Pancreas (tissue), 10 donors: ENCODE measurements around the gene STPG3. TPM values are rescaled to one million over a fixed set of nuclear protein-coding genes. Genes with fewer than 3 reads are reported as not detected.

ENCODE experiments used
- ATAC-seq, 4 donors: fragments of 200-7000 bp; cut with Tn5 transposase; one replicate each; pipeline versions ENCODE4 v1.8.0 to v1.9.1; 2020; ENCODE audit warnings: mild to moderate bottlenecking in 4 of 4, moderate library complexity in 4 of 4
- DNase-seq, 6 donors: peaks; one replicate each; pipeline ENCODE4 v3.0.0-alpha.2; 2020
- FAIRE-seq: peaks from 2 replicates; lab custom pipeline; 2012; peaks lifted over from hg19 to GRCh38; lab: Jason Lieb, UNC
- H3K27ac ChIP-seq, 4 donors: fragments of 200-600 bp; sonication (generic); 1 replicate in 3 of 4; 2 replicates in 1 of 4; pipeline versions ENCODE4 v1.5.0 to v1.8.0; 2020
- H3K27me3 ChIP-seq, 4 donors: fragments of 200-600 bp; one replicate each; pipeline ENCODE4 v1.8.0; 2021
- H3K36me3 ChIP-seq, 3 donors: fragments of 200-600 bp; sonication (generic) in 1 of 3; one replicate each; pipeline versions ENCODE4 v1.5.0 to v1.8.0; 2020 to 2021
- H3K4me1 ChIP-seq, 3 donors: fragments of 200-600 bp; one replicate each; pipeline ENCODE4 v1.8.0; 2021
- H3K4me3 ChIP-seq, 4 donors: fragments of 200-600 bp; sonication (generic) in 2 of 4; one replicate each; pipeline versions ENCODE4 v1.5.0 to v1.8.0; 2020 to 2021
- H3K9me3 ChIP-seq, 4 donors: fragments of 200-600 bp; one replicate each; pipeline ENCODE4 v1.8.0; 2021
- WGBS, 2 donors: extraction: QIAGEN DNeasy Blood & Tissue Kit; methylation state at CpG; one replicate each; pipeline ENCODE4 v1.1.7; 2013; 5-methylcytosine and 5-hydroxymethylcytosine counted together
- intact Hi-C, 3 donors: fragments of 100-400 bp; cut with DNase I; formaldehyde crosslinking; loops; one replicate each; pipeline versions ENCODE4 v1.11.1 to v1.14.2; 2022
- polyA plus RNA-seq, 2 donors: library from polyadenylated mRNA; stranded (reverse); fragments of 200-250 nt; gene quantifications; one replicate each; pipeline ENCODE4 v1.2.3, GENCODE V29; 2013
- total RNA-seq, 6 donors: library from RNA; stranded (reverse); fragmentation: NEBNext Ultra II Directional in 4 of 6; extraction: Animal tissue kit (Norgen Biotek cat#: 25700) in 4 of 6; gene quantifications; one replicate each; pipeline versions ENCODE4 v1.2.1 to v1.2.4, GENCODE V29; 2021 to 2023
- TF ChIP-seq, protein P1 (sequence below), 4 donors: fragments of 200-600 bp; sonication (generic) in 3 of 4; IDR thresholded peaks; one replicate each; pipeline versions ENCODE4 v1.5.0 to v1.8.0; 2021; ENCODE audit warnings: antibody characterized with exemption in 4 of 4
- donor health status: healthy with polysubstance abuse.
- donor health status: DM: no; HTN: no; CAD: no; lungs with moderate emphysema.
- donor health status: DM: no; HTN: no; CAD: no.
- donor health status: control.
- donor health status: control.
- donor health status: Bipolar disorder and iron deficiency.
- donor health status: DM: yes; HTN: yes; CAD: no.
- donor health status: DM: no; HTN: no; CAD: no.
- donor health status: DM: no; HTN: no; CAD: no.
- donor health status: DM: yes; HTN: yes; CAD: no.

Gene STPG3
- total and polyA plus RNA-seq, 8 donors, result 0.23 TPM; not detected in 7

DNA sequence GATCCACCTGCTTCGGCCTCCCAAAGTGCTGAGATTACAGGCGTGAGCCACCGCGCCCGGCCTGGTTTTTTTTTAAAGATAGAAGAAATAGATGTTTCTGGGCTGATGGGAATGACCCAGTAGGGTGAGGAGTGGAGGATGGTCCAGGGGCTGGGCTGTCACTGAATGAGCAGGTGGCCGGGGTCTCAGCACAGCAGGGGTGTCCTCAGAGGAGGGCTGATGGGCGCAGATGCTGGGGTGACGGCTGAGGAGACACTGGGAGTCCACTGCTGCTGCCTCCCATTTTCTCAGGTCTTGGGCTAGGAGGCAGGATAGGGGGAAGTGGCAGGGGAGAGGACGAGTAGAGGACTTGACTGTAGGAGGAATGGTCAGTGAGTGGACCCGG lies 24.1 kb downstream of the STPG3 start:
- Histone ChIP-seq H3K27ac (no peak overlapping the region), H3K4me3 (no peak overlapping the region)
- no peak for ATAC-seq

DNA sequence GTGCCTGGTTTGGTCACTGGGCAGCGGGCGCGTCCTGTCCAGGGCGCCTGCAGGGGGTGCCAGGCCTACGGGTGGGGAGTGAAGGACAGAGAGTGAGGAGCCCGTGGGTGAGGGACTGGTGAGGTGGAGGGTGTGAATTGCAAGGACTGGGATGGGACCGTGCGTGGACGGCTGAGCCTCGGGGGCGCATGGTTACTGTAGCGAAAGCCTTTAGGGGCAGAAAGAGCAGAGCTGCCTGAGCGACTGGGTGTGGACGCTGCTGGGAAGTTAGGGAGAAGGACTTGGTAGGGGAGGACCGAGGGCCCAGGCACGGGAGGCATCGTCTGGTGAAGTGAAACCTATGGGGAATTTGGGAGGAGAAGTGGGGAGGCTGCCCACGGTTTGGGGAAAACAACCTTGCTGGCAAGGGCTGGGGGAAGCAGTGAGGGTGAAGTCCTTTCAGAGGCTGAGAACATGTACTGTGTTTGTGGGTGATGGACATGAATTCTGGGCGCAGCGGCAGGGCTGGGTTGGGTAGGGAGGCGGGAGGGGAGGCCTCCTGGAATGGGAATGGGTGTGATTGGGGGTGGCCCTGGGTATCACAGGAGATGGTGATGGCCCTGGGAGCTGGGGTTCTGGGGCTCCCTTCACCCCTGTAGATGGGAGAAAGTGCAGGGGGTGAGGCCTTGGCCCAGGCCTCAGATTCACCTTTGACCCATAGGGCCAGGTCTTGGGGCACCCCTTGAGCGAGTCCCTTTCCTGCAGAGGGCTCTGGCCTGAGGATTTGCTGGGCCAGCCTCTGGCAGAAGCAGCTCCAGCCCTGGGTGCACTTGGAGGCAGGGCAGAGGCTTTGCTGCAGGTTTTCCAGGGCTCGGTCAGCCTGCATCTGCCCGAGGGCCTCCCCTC lies 24.7 kb downstream of the STPG3 start:
- FAIRE-seq, result no peak
- ATAC-seq, result no peak
- Histone ChIP-seq H3K4me3 (no peak overlapping the region), H3K4me1 (peaks cover 0 to 10% (median 8%) of the 10 kb centered on the region in 3 donors), H3K9me3 (no peaks in the 10 kb centered on the region), H3K27ac (peak overlapping the region in 3 of 4 donors; percentile 76 to 91 (median 82)), H3K36me3 (peaks cover 7 to 11% (median 11%) of the 10 kb centered on the region in 3 donors), H3K27me3 (no peaks in the 10 kb centered on the region)
- TF ChIP-seq, protein P1, sequence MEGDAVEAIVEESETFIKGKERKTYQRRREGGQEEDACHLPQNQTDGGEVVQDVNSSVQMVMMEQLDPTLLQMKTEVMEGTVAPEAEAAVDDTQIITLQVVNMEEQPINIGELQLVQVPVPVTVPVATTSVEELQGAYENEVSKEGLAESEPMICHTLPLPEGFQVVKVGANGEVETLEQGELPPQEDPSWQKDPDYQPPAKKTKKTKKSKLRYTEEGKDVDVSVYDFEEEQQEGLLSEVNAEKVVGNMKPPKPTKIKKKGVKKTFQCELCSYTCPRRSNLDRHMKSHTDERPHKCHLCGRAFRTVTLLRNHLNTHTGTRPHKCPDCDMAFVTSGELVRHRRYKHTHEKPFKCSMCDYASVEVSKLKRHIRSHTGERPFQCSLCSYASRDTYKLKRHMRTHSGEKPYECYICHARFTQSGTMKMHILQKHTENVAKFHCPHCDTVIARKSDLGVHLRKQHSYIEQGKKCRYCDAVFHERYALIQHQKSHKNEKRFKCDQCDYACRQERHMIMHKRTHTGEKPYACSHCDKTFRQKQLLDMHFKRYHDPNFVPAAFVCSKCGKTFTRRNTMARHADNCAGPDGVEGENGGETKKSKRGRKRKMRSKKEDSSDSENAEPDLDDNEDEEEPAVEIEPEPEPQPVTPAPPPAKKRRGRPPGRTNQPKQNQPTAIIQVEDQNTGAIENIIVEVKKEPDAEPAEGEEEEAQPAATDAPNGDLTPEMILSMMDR (IDR thresholded peaks at IDR 0.05), result no peak
- 85 to 92% methylated on average over 24 of the region's 24 CpGs for WGBS, 2 donors
- intact Hi-C loops, result loop anchor here in 1 of 3 donors (10.0 kb wide), 1 partner anchor 249 kb away; no protein-coding TSS in a partner anchor
- peak in 1 of 6 donors; percentile 15 for DNase-seq

More for the DNA sequence above, 24.1 kb downstream of the STPG3 start:
- no peaks in the 10 kb centered on the region for H3K27me3 ChIP-seq
- FAIRE-seq (no peak), DNase-seq (no peak)
- peaks cover 0 to 10% (median 8%) of the 10 kb centered on the region in 3 donors for H3K4me1 ChIP-seq
- H3K9me3 ChIP-seq, result no peaks in the 10 kb centered on the region
- peaks cover 7 to 11% (median 11%) of the 10 kb centered on the region in 3 donors for H3K36me3 ChIP-seq
- 74 to 88% methylated on average over 10 of the region's 10 CpGs for WGBS, 2 donors
- TF ChIP-seq, protein P1 (IDR thresholded peaks at IDR 0.05), result no peak
- intact Hi-C loops, result loop anchor here in 1 of 3 donors (10.0 kb wide), 1 partner anchor 250 kb away; no protein-coding TSS in a partner anchor

DNA sequence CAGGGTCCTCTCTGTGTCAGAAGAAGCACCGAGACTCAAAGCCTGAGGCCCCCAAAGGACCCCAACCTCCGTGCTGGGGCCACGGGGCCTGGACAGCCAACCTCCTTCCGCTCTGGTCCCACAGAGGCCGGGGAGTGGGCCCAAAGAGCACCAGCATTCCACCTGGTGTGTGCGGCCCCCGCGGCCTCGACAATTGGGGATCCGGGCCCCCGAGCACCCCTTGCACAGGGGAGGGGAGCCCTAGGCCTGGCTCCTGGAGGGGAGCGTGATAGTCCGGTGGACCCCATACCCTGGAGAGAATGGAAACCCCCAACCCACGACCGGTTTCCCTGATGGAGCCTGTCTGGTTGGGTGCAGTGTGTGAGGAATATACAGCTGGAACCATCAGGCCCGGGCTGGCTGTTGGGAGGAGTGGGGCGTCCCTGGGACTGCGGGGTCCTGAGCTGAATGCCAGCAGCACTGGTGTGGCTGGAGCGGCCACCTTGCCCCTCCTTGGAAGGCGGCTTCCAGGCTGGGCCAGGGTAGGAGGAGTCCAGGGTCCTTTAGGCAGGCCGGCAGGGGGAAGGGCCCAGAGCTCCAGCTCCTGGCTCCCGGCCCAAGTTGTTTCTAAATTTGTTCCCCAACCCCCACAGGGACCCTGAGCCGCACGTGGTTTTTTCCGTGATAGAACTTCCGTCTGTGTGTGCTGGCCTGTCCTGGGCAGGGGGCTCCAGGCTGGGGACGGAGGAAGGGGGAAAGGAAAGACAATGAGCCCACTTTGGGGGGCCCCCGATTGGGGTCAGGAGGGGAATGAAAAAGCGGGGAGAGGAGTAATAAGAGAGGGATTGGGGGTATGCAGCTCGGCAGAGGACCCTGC lies 25.6 kb downstream of the STPG3 start:
- TF ChIP-seq, protein P1 (IDR thresholded peaks at IDR 0.05), result no peak
- H3K4me1 ChIP-seq, result peaks cover 0 to 10% (median 8%) of the 10 kb centered on the region in 3 donors
- intact Hi-C loops, result loop anchor here in 1 of 3 donors (10.0 kb wide), 1 partner anchor 248 kb away; no protein-coding TSS in a partner anchor
- H3K36me3 ChIP-seq, result peaks cover 7 to 11% (median 11%) of the 10 kb centered on the region in 3 donors
- ATAC-seq (peak; percentile 54 to 64 (median 60)), FAIRE-seq (no peak), DNase-seq (peak in 5 of 6 donors; percentile 57 to 84 (median 73))
- H3K27me3 ChIP-seq, result no peaks in the 10 kb centered on the region
- H3K4me3 ChIP-seq, result peak overlapping the region in 3 of 4 donors; percentile 23 to 45 (median 34)
- peak overlapping the region; percentile 76 to 91 (median 86) for H3K27ac ChIP-seq
- WGBS, 2 donors, result 47 to 51% methylated on average over 30 of the region's 30 CpGs
- no peaks in the 10 kb centered on the region for H3K9me3 ChIP-seq

DNA sequence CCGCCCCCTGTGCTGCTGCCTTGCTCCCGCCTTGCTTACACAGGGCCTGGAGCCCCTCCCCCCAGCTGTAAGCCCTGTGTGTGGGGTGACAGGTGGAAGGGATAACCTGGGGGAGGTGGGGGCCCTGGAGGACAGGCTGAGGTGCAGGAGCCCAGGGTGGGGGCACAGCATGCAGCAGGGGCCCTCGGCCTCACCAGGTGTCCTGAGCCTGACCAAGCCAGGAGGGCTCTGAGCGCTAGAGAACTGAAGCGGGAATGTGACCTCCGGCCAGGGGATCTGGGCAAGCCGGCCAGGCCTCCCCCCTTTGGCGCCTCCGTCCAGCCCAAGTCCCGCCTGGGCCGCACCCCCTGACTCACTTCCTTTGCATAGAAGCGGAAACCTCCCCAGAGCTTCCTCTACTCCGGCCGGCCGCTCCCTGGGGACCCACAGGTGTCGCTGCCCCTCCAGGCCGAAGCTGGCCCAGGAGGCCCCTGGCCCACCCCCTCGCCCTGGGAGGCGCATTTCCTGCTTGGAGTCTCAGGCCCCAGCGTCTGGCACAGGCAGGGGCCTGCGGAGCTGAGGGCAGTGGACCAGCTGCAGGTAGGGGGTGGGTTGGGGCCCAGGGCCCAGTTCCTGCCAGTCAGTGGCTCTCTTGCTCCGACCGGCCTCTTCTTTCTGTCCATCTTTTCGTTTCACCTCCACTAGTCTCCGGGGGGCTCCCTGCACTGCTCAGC lies 26.4 kb downstream of the STPG3 start, which contains the start of gene TOR4A:
TSS of gene TOR4A (plus strand) at position 398 of the 713 bp plus-strand sequence. CDS start 964 bp downstream, outside the sequence.
- FAIRE-seq (no peak), ATAC-seq (peak; percentile 55 to 78 (median 77)), DNase-seq (peak; percentile 65 to 89 (median 77))
- peak within 1 kb of the TSS; percentile 76 to 91 (median 86) for H3K27ac ChIP-seq
- peaks cover 3 to 5% (median 5%) of the 10 kb centered on the region in 3 donors for H3K36me3 ChIP-seq
- intact Hi-C loops, result loop anchor here in 1 of 3 donors (10.0 kb wide), 1 partner anchor 247 kb away; no protein-coding TSS in a partner anchor
- H3K4me1 ChIP-seq, result peaks cover 0 to 10% (median 8%) of the 10 kb centered on the region in 3 donors
- peak within 1 kb of the TSS; percentile 10 to 45 (median 28) for H3K4me3 ChIP-seq
- no peaks in the 10 kb centered on the region for H3K9me3 ChIP-seq
- 48 to 51% methylated on average over 21 to 25 of the region's 25 CpGs for WGBS, 2 donors
- H3K27me3 ChIP-seq, result no peaks in the 10 kb centered on the region
- TF ChIP-seq, protein P1 (IDR thresholded peaks at IDR 0.05), result no peak
